ENCODE results near the gene CARD16.
"Not testable (repeated sequence)": the region's sequence is repeated elsewhere in the genome, so short reads cannot be mapped to it uniquely, and the experiment has no call there.

Gene CARD16

GRCh38 chr11:105044557-105045524, at the start of gene CARD16:
TSS of gene CARD16 (minus strand) at chr11:105045335. CDS start at chr11:105045297, 38 bp downstream.
- peak; percentile 6 for DNase-seq (ENCODE audit: low read depth)

GRCh38 chr11:105092256-105093239, 47.4 kb upstream of the CARD16 start:
- DNase-seq (ENCODE audit: low read depth), result no peak

- DNase-seq (ENCODE audit: low read depth), result no peak
Measured at GRCh38 chr11:105081412-105082150, 36.4 kb upstream of the CARD16 start.

GRCh38 chr11:105080171-105080906, 35.2 kb upstream of the CARD16 start:
- not testable (repeated sequence) for DNase-seq (ENCODE audit: low read depth)

- DNase-seq (ENCODE audit: low read depth), result no peak
Measured at GRCh38 chr11:105078283-105078682, 33.1 kb upstream of the CARD16 start.

- not testable (repeated sequence) for DNase-seq (ENCODE audit: low read depth)
Measured at GRCh38 chr11:105077141-105077790, 32.1 kb upstream of the CARD16 start.

GRCh38 chr11:105074166-105074530, 29.0 kb upstream of the CARD16 start:
- no peak for DNase-seq (ENCODE audit: low read depth)

- DNase-seq (ENCODE audit: low read depth), result no peak
Measured at GRCh38 chr11:105073456-105074165, 28.5 kb upstream of the CARD16 start.

- not testable (repeated sequence) for DNase-seq (ENCODE audit: low read depth)
Measured at GRCh38 chr11:105072080-105072479, 26.9 kb upstream of the CARD16 start.

- no peak for DNase-seq (ENCODE audit: low read depth)
Measured at GRCh38 chr11:105071089-105071732, 26.1 kb upstream of the CARD16 start.

- no peak for DNase-seq (ENCODE audit: low read depth)
Measured at GRCh38 chr11:105070306-105070705, 25.2 kb upstream of the CARD16 start.

GRCh38 chr11:105069749-105070148, 24.6 kb upstream of the CARD16 start:
- DNase-seq (ENCODE audit: low read depth), result not testable (repeated sequence)

- not testable (repeated sequence) for DNase-seq (ENCODE audit: low read depth)
Measured at GRCh38 chr11:105063245-105063941, 18.3 kb upstream of the CARD16 start.

GRCh38 chr11:105057432-105057831, 12.3 kb upstream of the CARD16 start:
- DNase-seq (ENCODE audit: low read depth), result no peak

GRCh38 chr11:105056446-105056845, 11.3 kb upstream of the CARD16 start:
- DNase-seq (ENCODE audit: low read depth), result no peak

GRCh38 chr11:105054723-105055493, 9.8 kb upstream of the CARD16 start:
- no peak for DNase-seq (ENCODE audit: low read depth)

- no peak for DNase-seq (ENCODE audit: low read depth)
Measured at GRCh38 chr11:105052487-105052886, 7.4 kb upstream of the CARD16 start.

GRCh38 chr11:105051559-105051958, 6.4 kb upstream of the CARD16 start:
- DNase-seq (ENCODE audit: low read depth), result no peak
